OCI-M1 (cell line): ENCODE measurements around the gene SYNRG.
"Not testable (repeated sequence)": the region's sequence is repeated elsewhere in the genome, so short reads cannot be mapped to it uniquely, and the experiment has no call there.

ENCODE experiments used
- DNase-seq: peaks from one replicate; lab custom pipeline; 2025; lab: John Stamatoyannopoulos, UW

Gene SYNRG

GRCh38 chr17:37543637-37544052 lies 65.6 kb downstream of the SYNRG start:
- DNase-seq, result no peak

DNA sequence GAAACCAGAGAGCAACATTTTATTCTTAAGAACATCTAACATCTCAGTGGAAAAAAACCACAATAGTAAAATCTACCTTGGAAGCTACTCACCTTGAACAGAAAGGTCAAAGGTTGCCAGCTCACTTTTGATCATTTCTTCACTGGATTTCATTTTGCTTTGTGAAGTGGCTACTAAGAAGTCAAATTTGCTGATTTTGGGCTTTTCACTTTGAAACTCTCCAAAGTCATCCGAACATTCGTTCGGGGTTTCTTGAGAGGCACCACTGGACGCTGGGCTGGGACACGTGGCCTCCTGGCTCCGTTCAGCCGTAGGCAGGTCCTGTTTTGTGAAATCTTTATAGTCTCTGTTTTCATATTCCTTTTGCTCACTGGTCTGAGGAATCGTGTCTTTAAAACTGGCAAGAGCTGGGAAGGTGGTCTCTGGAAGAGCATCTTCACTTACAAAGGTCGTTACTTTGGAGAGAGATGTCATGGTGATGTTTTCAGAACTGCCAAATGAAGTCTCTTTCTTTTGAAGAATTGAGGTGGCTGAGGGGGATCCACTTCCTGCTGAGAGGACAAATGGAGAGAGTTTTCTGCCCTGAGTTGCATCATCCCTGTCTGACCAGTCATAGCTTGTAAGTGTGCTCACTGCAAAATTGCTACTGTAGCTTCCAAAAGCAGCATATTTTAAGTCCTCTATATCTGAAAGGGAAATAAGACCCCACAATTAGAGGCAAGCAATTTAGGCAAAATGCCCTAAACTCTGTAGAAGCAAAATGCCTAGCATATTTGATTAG lies 67.1 kb downstream of the SYNRG start:
- peak; percentile 34 for DNase-seq

DNA sequence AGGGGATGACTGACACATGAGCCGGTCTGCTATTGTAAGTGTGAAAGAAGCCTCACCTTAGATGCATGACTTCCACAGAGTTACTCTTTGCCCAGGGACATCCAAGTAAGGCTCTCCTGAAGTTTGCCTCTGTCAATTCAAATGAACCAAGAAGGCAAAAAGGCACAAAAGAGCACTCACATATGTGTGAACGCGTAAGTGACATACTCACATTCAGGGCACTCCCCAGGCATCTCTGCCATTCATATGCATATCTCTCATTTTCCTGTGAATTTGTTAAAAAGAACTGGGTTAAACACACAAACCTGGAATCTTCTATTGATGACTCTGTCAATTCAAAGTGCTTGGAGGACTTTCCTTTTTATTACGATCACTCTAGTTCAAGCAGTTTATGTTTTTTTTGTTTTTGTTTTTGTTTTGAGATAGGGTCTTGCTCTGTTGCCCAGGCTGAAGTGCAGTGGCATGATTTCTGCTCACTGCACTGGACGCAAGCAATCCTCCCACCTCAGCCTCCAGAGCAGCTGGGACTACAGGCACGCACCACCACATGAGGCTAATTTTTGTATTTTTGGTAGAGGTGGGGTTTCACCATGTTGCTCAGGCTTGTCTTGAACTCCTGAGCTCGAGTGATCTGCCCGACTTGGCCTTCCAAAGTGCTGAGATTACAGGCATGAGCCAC lies 70.1 kb downstream of the SYNRG start:
- no peak for DNase-seq

- no peak for DNase-seq
Measured at GRCh38 chr17:37535906-37536305, 73.3 kb downstream of the SYNRG start.

DNA sequence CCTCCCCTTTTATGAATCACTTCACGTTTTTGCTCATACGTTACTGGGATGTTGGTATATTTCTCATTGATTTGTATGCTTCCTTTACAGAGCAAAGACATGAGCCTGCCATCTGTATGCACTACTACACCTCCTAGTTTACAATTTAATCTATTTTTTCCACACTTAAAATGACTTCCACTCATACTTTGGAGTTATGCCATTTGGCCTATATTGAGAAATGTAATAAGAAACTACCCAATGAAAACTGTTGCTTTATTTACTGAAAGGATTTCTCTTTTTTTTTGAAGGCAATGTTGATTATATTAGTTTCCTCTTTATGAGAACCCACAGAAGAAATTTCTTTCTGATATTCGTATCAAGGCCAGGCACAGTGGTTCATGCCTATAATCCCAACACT lies 76.5 kb downstream of the SYNRG start:
- no peak for DNase-seq

GRCh38 chr17:37530420-37530819 lies 78.8 kb downstream of the SYNRG start:
- no peak for DNase-seq

- DNase-seq, result peak; percentile 44
Measured at GRCh38 chr17:37527249-37527851, 81.9 kb downstream of the SYNRG start.

DNA sequence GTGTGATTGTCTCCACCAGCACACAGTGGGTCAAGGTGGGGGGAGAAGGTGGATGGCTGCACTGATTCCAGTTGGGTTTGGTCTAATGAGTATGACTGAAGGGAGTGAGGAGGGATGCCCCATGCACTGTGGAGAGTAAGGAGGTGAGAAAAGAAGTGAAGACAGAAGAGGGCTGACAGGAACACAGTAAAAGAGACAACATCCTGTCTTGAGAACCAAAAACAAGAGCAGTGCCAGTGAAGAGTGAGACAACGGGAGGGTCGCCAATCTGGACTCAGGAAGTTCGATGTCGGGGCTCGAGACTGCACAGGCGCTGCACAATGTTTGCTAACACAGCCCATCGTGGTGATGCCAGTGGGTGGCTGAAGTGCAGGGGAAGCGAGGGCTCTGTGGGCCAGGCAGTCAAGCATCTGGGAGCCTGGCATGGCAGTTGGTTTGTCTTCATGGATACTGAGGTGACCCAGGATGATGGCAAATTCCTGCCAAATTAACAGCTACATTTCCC lies 85.5 kb downstream of the SYNRG start:
- no peak for DNase-seq

GRCh38 chr17:37521821-37522220 lies 87.4 kb downstream of the SYNRG start:
- DNase-seq, result no peak

- DNase-seq, result no peak
Measured at GRCh38 chr17:37520174-37520573, 89.0 kb downstream of the SYNRG start.

- peak; percentile 78 for DNase-seq
Measured at GRCh38 chr17:37519251-37519985, 89.8 kb downstream of the SYNRG start.

- DNase-seq, result no peak
Measured at GRCh38 chr17:37518826-37519225, 90.4 kb downstream of the SYNRG start.

GRCh38 chr17:37517881-37518280 lies 91.3 kb downstream of the SYNRG start:
- no peak for DNase-seq

- no peak for DNase-seq
Measured at GRCh38 chr17:37516127-37516571, 93.1 kb downstream of the SYNRG start.

DNA sequence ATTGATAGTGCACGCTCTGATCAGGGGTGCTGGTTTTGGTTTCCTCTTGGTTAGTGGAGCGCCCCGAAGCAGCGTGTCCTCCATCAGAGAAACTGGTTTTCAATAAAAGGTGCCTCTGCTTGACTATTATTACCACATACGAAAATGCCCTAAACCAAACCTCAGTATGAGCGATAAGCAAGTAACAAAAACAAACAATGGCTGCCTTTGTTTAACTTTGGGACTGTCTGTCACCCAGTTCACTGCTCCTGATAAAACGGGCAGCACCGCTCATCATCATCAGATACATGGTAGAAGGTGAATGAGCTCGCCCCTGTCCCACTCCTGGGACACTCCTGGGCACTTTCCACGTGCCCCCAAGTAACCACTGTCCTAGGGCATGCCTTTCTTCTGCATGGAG lies 95.5 kb downstream of the SYNRG start:
- DNase-seq, result no peak

DNA sequence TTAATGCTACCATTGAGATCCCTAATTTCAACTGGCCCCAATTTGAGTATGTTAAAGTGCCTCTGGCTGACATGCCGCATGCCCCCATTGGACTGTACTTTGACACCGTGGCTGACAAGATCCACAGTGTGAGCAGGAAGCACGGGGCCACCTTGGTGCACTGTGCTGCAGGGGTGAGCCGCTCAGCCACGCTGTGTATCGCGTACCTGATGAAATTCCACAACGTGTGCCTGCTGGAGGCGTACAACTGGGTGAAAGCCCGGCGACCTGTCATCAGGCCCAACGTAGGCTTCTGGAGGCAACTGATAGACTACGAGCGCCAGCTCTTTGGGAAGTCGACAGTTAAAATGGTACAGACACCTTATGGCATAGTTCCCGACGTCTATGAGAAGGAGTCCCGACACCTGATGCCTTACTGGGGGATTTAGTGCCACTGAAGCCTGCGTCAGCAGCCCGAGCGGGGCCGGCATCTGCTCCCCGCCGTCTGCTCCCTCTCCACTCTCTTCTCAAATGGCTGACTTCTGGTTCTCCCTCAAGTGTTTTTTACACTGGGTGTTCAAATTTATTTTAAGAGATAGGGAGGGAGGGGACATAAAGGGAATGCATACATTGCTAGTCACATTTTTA lies 96.7 kb downstream of the SYNRG start:
- no peak for DNase-seq

- DNase-seq, result not testable (repeated sequence)
Measured at GRCh38 chr17:37511642-37512041, 97.6 kb downstream of the SYNRG start.

DNA sequence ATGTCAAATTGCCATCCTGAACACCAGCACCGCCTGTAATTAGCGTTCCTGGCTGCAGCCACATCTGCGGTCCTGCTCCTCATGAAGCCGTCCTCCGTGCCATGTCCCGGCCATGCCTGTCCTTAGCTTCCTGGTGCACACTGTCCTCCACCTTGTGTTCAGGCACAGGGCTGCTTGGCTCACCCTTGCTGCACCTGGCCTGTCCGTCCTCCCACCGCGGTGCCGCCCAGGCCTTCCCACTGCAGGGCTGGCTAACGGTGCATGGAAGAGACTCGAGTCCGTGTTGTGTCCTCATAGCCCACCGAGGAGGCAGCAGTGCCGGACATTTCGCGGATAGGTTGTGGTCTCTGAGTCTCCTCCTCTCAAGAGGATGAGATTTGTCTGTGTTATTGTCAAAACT lies 99.2 kb downstream of the SYNRG start:
- DNase-seq, result no peak

DNA sequence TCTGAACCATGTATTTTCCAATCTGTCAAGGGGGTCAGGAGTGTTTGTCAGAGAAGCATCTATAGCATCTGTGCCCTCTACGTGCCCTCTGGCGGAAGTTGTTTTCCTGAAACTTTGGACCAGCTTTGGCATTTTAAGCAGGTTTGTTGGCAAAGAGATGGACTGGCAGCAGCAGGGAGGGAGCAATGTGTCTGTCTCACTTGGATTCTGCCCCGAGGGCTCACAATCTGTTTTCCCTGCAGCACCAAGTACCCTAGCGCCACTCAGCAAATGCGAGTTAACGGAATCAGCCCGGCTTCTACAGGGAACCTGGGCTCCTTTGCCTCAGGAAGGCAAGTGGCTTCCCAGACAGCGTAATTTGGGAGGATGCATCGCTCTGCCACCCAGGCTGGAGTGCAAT lies 102.1 kb downstream of the SYNRG start:
- DNase-seq, result no peak

- peak; percentile 64 for DNase-seq
Measured at GRCh38 chr17:37506678-37507077, 102.5 kb downstream of the SYNRG start.

GRCh38 chr17:37505333-37505732 lies 103.9 kb downstream of the SYNRG start:
- no peak for DNase-seq

DNA sequence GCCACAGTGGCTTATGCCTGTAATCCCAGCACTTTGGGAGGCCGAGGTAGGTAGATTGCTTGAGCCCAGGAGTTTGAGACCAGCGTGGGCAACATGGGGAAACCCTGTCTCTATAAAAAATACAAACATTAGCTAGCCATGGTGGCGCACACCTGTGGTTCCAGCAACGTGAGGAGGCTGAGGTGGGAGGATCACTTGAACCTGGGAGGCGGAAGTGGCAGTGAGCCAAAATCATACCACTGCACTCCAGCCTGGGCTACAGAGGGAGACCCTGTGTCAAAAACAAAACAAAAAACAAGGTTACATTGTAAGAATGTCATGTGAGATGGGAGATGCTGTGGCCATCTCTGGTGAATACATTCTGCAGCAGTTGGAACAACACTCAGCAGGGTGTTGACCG lies 106.1 kb downstream of the SYNRG start:
- no peak for DNase-seq
